HG02588 (cell line): ENCODE data around the gene UBL7.

ENCODE experiments used
- ATAC-seq: cut with Tn5 transposase; IDR thresholded peaks from one replicate; pipeline ENCODE4 v1.9.1; 2021; ENCODE audit warnings: mild to moderate bottlenecking, moderate library complexity; ENCODE audit not compliant: unreplicated experiment

Gene UBL7

DNA sequence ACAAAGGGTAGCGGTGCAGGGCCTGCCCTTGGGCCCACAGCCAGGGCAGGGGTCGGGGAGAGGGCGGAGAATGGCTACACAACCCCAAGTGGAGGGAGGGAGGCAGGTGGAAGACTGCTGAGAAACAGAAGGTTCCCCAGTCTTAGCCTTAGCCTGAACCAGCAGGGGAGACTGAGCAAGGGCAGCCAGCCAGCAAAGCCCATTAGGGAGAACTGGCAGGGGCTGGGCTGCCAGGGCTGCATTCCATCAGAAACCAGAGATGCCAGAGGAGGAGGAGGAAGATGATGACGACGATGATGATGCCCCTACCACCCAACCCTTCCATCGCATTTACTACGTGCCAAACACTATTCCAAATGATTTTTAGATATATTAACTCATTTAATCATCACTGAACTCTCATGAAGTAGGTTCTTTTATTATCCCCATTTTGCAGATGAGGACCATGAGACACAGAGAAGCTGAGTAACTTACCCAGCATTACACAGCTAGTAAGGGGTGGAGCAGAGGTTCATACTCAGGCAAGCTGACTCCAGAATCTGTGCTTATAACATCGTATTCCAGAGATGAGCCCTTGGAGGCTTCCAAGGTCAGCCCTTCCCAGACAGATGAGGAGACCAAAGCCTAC is 35.9 kb downstream of the UBL7 start:
- no peak for ATAC-seq

DNA sequence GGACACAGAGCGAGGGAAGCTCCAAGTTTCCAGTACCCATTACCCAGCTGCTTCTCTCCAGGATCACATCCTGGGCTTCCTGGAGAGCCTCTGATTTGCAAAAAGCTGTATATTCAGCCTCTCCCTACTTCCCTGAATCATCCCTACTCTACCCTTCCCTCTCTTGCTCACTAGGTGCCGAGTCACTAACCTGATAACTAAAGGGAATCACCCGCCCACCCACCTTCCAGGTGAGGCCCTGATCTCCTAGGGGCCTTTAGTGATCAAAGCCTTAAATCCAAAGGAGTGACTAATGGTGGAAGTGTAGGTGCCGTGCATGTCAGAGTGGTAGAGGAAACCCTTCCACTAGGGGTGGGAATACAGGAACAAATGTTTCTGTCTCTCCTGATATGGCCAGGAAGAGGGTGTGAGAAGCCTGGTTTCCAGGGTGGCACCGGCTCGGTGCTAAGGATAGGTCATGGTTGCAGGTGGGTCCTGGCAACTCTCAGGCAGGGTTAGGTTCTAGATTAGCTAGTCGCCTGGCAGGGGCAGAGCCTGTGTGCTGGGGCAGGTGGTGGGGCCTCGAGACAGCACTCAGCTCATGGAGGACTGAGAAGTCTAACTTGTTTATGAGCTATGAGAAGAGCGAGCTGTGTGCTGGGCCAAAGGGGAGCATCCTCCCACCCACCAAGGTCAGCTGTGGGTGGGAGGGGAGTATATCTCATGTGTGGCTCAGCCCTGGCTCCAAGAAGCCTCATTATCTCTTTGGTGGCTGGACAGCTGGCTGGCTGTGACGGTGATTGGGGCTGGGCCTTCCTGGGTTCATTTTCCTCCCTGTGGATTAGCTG is 37.3 kb downstream of the UBL7 start:
- ATAC-seq: no peak

DNA sequence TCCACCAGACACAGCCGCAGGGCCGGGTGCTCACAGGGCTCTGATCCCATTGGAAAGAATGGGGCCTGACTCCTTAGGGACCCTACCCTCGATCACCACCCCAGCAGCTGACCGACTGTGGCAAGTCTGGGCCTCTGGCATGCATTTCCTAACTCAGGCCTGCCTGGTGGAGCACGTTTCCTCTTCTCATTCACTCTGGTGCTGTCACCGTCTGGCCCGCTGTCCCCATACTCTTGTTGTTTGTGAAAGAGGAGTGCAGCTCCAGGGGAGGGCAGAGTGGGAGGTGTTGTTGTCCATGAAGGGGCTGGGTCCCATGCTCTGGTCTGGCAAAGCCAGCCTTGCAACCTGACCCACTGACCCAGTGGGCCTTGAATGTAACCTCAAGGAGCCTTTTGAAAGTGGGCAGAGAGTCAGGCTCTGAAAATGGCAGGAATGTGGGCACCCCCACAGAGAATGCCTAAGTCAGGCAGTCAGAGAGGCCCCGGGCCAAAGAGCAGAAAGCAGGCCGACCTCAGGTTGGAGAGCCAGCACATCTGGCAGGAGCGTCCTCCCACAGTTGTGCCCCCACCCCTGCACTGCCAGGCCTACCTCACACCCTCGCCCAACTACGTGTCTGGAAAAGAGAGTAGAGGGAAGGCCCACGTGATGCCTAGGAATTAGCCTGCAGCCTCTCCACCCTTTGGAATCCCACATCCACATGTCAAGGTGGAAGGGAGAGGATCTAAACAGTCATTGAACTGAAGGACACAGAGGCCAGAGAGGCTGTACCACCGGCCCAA is 38.1 kb downstream of the UBL7 start:
- ATAC-seq: no peak

DNA sequence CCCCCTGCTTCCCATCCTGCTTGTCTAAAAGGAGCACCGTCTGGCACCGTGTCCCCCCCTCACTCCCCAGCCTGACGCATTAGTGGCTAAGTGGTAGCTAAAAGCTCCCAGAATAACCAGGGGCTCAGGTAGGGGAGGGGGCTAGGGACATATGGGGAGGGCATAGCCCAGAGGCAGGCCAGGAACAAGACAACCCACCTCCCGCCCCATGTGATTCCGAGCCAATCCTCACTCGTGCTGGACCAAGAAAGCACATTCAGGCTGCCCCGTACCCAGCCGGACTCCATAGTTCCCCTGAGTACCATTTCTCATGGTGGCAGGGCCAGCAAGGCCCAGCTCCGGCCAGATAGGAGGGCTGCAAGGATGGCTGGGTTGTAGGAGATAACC is 38.7 kb downstream of the UBL7 start:
- ATAC-seq: no peak

DNA sequence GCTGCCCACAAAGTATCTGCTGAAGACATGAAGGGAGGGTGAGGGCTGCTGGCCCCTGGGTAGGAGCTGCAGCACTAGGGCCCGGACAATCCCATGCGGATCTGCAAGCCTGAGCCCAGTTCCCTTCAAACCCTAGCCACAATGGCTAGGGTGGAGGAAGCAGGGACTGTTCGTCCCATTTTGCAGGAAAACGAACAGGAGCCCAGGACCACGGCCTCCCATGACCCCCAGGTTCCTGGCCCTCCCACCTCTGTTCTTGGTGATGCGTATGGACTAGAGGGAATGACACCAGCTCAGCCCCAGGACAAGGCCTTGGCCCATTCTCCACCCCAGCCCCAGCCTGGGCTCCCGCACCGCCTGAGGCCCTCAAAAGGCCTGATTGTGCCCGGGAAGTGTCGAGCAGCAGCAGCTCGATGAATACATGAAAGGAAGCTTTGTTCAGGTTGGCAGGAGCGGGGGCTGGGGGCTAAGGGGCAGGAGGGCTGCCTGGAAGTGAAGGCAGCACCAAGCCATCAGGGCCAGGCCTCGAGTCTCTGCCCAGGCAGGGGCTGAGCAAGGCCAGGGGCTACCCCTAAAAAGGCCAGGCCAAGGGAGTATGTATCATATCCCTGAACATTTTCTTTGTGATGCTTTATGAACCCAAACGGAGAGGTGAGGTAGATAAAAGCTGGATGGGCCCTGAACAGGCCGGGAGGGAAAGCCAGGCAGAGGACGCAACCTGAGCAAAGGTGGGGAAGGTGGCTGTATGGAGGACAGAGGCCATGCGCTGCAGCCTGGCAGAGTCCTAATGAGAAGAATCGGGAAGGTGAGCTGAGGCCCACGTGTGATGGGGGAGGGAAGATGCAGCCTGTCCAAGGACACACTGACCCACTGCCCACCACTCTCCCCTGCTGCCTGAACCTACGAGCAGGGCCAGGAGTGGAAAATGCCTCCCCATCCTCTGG is 39.4 kb downstream of the UBL7 start:
- ATAC-seq: no peak

DNA sequence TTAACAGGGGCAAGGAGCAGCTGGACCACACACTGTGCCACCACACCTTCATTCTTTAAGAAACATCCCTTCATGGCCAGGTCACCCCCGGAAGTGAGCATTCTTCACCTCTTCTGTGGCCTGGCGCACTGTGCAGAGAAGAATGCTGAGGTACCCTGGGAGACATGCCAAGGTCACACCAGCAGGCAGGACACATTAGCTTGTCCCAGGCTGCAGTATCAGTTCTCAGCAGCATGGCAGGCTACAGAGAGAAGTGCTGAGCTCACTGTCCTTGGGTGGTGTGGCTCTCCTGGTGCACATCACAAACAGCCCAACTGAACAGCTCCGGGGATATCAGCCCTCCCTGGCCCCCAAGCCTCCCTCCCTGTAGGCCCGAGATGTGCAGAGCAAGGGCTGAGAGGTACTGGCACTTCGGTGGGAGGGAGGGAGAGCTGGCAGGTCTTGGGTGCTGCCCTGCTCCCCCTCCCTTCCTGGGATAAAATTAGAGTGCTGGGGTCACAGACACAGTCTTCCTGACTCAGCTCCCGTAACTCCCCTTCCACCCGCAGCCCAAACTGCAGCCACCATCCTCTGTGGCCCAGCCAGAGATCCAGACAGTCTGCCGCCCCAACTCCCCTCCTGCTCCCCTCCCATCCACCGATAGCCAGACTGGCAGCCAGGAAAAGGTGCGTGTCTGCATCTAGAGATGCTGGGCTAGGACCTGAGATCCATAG is 40.6 kb downstream of the UBL7 start:
- ATAC-seq: no peak

DNA sequence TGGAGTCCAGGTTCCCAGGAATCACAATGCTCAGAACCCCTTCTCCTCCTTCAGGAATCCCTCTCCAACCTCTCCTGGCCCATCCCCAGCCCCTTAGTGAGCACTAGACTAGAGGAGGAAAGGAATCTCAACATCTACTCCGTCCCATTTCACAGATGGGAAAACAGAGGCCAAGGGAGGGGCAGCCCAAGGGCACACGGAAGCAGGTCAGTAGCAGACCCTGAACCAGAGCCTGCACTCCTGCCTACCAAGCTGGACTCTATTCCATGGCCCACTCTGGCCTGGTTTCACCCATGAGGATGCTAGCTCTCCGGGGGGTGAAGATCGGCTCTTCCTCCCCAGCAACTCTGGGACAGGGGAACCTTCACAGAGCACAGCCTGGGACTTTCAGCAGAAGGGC is 41.5 kb downstream of the UBL7 start:
- no peak for ATAC-seq

DNA sequence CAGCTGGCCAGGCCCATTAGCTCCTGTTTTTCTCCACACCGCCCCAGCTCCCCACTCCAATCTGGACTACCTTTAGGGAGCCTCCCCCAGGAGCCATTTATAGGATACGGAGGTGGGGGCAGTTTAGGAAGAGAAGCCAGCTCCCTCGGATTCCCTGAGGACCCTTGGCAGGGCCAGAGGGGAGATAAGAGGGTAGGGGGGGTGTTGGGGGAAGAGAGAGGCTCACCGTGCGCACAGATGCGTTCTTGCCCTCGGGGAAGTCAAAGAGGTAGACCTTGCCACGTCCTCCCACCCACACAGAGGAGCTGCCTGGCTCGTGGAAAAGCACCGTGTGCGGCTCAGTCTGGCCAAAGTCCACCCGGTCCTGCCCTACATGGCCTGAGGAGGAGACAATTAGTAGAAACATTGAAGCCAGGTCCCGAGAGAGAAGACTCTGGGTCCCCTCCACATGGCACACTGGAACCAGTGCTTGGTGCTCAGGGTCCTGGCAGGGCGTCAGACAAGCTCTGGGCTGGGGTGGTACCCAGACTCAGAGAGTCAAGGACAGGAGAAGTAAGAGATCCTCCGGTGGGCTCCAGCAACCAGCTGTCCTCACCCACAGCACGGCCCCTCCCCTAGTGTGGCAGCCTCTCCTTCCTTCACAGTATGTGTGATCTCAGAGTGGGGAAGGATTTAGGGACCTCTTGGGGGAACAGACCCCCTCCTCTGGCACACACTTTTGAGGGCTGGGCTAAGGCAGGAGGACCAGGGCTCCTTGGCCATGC is 42.2 kb downstream of the UBL7 start:
- ATAC-seq: no peak

DNA sequence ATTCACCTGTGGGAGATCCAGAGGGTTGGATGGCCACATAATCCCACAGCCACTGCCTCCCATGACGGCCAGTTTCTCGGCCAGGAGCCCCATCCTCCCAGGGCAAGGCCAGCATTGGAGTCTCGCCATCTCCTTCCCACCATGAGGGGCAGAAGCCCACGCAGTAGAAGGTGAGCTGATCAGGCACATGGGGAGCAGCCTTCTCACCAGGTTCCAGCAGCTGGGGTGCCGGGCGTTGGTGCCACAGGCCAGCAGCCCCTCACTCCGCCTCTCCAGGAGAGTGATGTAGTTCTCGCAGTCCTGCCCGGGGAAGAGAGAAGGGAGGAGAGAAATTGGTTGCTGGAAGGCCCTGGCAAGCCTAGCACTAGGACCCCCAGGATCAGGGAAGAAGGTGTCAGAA is 43.3 kb downstream of the UBL7 start:
- no peak for ATAC-seq

DNA sequence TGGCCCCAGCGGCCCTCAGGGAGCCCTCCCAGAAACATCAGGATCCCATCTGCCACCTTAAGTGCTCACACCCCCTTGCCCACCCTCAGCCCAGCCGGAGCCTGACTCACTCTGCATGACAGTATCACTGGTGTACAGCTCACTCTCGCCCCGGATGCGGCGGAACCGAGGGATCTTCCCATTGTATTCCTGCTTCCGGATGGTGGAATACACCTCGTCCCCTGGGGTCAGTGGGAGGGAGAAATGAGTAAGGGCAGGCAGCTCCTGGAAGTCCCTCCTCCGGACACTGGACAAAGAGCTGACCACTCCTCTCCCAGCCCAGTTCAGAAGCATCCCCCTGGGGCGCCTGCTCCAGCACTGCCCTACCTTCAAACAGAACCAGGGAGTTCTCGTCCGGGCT is 43.7 kb downstream of the UBL7 start:
- ATAC-seq: no peak

DNA sequence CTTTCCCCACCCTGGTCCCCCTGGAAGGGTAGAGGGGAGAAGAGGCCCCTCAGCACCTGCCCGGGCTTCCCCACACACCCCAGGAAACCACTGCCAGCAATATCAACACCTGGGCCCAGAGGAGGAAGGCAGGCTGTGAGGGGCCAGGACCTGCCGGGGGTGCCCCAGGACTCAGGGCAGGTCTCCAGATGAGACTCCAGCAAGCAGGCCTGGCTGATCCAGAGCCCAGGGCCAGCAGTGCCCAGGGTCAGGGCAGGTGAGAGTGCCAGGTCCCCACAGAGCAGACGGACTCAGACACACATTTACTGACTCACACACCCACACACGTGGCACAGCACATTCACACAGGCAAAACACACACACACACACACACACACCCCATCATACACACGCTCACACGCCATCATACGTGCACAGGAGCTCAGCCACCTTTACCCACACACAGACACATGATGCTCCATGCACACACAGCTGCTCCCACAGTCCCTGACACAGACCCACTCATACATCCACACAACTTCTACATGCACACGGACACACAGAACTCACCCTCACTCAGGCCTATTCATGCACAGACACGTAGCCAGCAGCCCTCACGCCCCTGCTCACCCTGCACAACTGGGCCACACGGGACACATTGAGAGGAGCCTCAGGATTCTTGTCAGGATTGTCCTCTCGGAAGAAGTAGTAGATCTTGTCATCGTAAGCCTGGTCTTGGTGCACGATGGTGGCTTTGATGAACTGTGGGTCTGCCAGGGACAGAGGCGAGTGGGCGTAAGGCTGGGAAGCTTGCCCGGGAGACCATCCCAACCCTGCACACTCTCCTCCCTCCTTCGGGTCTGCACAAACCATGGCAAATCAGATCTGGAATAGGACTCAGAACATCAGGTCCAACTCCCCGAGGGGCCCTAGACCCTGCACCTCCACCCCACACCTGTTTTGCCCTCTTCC is 44.7 kb downstream of the UBL7 start:
- ATAC-seq: no peak

DNA sequence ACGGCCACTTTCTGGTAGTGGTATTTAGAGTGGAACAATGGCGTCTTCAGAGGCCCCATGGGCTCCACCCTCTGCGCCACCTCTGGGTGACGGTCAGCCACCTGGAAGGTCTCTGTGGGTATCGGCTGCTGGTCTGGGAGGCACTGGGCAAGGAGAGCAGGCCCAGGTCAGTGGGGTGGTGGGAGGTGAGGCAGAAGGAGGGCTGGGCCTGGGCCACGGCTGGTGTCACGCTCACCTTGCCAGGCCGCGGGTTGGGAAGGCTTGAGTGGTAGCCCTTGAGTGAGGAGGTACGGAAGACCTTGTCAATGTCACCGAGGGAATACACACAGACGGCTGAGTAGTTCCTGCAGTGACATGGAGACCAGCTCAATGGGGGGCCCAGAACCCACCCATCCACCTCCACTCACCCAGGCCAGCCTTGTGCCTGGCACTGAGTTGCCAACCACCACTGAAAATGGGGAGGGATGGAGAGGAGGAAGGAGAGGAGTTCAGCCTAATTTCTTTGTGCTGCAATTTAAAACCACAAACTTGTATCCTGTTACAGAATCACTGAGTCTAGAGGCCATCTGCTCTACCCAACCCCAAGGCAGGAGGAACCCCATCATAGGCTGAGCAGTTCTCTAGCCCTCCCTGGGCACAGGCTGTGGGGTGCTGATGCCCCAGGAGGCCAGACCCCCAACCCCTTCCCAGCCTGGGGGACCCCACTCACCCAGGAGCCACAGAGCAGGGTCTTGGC is 46.2 kb downstream of the UBL7 start:
- no peak for ATAC-seq

DNA sequence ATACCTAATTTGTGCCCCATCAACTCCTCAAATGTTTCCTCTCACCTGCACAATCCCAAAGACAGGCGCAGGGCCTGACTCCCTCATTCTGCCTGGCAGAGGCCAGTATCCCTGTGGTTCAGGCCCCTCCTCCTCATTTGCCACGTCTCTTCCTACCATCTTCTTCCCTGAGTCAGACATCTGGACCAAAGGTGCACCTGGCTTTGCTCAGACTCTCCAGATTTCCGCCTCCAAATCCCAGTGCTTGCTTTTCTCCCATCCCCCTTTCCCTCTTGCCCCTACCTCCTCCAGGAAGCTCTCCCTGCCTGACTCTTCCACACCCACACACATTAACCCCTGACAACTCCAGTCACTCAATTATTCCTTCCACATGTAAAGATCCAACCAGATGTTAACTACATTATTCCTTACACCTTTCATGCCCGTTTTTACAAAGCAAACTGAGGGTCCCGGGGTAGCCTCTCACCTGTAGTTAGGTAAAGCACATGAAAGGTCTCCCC is 46.8 kb downstream of the UBL7 start:
- ATAC-seq: no peak

DNA sequence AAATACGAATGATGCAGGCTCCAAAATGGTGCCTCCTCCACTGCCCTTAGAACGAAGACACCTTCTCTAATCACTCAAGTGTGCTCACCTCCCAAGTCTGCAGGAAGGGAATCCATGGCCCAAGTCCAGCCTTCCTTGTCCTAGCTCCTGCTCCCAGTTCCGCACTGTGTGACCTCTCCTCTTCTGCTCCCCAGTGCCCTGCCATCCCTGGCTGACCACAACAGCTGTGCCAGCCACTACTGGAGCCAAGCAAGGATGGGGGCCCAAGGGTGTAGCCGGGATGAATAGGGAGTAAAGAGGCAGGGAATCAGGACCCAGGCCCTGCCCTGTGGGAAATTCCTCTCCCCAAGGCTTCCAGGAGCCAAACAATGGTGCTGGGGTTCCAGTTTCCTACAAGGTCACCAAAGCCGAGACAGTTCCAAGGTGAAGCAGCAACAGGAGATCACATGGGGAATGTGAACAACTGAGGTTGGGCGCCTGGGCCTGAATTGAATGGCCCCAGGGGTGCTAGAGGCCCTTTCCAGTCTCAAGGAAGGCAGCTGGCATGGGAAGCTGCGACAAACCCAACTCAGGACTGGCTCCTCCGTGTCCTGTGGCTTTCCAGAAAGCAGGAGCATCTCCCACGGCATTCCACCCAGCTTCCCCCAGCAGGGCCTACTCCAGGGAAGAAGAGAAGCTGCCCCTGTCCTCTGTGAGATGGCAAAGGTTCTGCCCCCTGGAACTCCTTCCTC is 47.4 kb downstream of the UBL7 start:
- ATAC-seq: no peak

DNA sequence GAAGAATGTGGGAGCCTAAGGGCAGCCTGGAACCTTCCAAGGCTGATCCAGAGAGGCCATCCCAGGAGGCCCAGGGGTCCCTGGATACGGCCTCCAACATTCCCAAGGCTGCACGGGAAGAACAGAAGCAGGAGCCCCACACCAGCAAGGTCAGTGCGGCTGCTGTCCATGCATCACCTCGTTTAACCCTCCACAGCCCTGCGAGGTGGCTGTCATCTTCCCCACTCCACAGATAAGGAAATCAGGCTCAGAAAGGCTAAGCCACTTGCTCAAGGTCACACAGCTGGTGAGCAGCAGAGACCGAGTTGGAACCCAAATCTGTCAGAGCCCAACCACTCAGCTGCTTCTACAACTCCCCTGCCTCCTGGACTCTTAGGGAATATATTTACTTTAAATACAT is 48.8 kb downstream of the UBL7 start:
- ATAC-seq: no peak

DNA sequence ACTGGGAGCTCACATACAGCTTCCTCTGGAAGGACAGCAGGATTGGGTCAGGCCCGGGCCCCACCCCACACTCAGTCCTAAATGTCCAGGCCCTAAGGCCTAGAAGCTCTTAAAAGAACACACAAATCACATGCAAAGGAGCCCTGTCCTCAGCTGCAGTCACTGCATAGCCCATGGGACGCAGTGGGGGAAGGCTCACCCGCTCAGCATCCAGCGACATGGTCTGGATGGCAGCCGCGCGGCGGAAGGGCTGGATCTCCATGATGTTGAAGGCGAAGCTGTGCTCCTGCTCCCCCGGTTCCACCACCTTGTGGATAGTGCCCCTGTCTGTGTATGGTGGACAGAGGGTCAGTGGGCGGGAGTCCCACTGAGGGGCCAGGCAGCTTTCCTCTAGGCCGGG is 49.3 kb downstream of the UBL7 start:
- ATAC-seq: no peak

DNA sequence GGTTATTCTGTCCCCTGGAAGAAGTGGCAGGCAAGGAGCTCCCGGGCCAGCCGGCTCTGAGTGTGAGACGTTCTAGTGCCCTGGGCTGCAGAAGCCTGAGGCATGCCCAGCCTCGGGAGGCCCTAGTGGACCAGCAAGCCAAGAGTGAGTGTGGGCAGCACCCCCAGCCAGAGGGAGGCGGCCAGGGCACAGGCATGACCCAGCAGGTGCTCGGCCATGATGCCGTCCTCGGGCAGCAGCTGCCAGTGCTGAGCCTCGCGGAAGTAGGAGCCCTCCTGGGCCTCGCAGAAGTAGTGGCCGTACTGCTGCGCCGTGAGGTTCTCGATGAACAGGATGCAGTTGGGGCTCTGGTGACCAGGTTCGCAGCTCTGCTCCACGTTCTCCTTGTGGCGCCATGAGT is 50.5 kb downstream of the UBL7 start:
- no peak for ATAC-seq
